Lower leg skin (tissue), 4 donors: ENCODE measurements around the gene SORCS2. TPM values are rescaled to one million over a fixed set of nuclear protein-coding genes. Genes with fewer than 3 reads are reported as not detected.

Experiments
- DNase-seq, 2 donors: peaks; one replicate each; pipeline ENCODE4 v3.0.0-alpha.2; 2019; ENCODE audit warnings: low spot score in 2 of 2
- H3K4me3 ChIP-seq: fragments of 200-600 bp; sonication (generic); 2 replicates; pipeline ENCODE4 v1.5.1; 2017; ENCODE audit warnings: mild to moderate bottlenecking, low read depth; ENCODE audit not compliant: poor library complexity, severe bottlenecking
- CTCF ChIP-seq, 3 donors: fragments of 450-650 bp; IDR thresholded peaks; one replicate each; pipeline ENCODE4 v1.5.1; 2016; ENCODE audit warnings: antibody characterized with exemption in 3 of 3, mild to moderate bottlenecking in 3 of 3, moderate library complexity in 2 of 3
- POLR2A ChIP-seq, 2 donors: fragments of 450-650 bp; IDR thresholded peaks; one replicate each; pipeline ENCODE4 v1.6.1; 2016 to 2017; ENCODE audit warnings: antibody characterized with exemption in 2 of 2, mild to moderate bottlenecking in 1 of 2, moderate library complexity in 1 of 2
- WGBS, 2 donors: methylation state at CpG; one replicate each; pipeline ENCODE4 v1.1.5; 2018; 5-methylcytosine and 5-hydroxymethylcytosine counted together
- intact Hi-C: fragments of 100-400 bp; cut with DNase I; formaldehyde crosslinking; loops from one replicate; pipeline ENCODE4 v1.15.0; 2023; ENCODE audit warnings: low total_unique reads
- total RNA-seq, 4 donors: library from RNA; depleted of rRNA; stranded (reverse); fragments of >200 nt; gene quantifications; one replicate each; pipeline ENCODE4 v1.1.0, GENCODE V29; 2016

SORCS2 gene
- total RNA-seq, 4 donors from 2014 or later: 1.1 to 6.4 (median 1.5) TPM

GRCh38 chr4:7183780-7184460 lies 8.4 kb upstream of the SORCS2 start:
- 87 to 92% methylated on average over 7 of the region's 7 CpGs for WGBS, 2 donors
- no peak for TF ChIP-seq POLR2A (IDR thresholded peaks at IDR 0.05)
- intact Hi-C loops: no loop called here
- peak in 1 of 2 donors; percentile 28 for DNase-seq
- no peak overlapping the region for H3K4me3 ChIP-seq

- 90 to 91% methylated on average over 10 of the region's 10 CpGs for WGBS, 2 donors
- intact Hi-C loops: no loop called here
- peak in 1 of 2 donors; percentile 50 for DNase-seq
Measured at GRCh38 chr4:7185487-7186030, 6.8 kb upstream of the SORCS2 start.

GRCh38 chr4:7186031-7186430 lies 6.3 kb upstream of the SORCS2 start:
- intact Hi-C loops: no loop called here
- 64 to 80% methylated on average over 5 of the region's 9 CpGs for WGBS, 2 donors
- DNase-seq: peak in 1 of 2 donors; percentile 36

More at GRCh38 chr4:7185487-7186030, 6.8 kb upstream of the SORCS2 start:
- no peak overlapping the region for H3K4me3 ChIP-seq
- TF ChIP-seq POLR2A (IDR thresholded peaks at IDR 0.05): no peak
- no peak for TF ChIP-seq CTCF (IDR thresholded peaks at IDR 0.05)

GRCh38 chr4:7186516-7187167 lies 5.7 kb upstream of the SORCS2 start:
- TF ChIP-seq POLR2A (IDR thresholded peaks at IDR 0.05): no peak
- no peak for TF ChIP-seq CTCF (IDR thresholded peaks at IDR 0.05)
- H3K4me3 ChIP-seq: no peak overlapping the region
- DNase-seq: peak in 1 of 2 donors; percentile 74
- intact Hi-C loops: no loop called here
- 75 to 78% methylated on average over 15 of the region's 15 CpGs for WGBS, 2 donors

More at GRCh38 chr4:7186031-7186430, 6.3 kb upstream of the SORCS2 start:
- TF ChIP-seq POLR2A (IDR thresholded peaks at IDR 0.05) (no peak), CTCF (IDR thresholded peaks at IDR 0.05) (no peak)
- H3K4me3 ChIP-seq: no peak overlapping the region

GRCh38 chr4:7187168-7187535 lies 5.2 kb upstream of the SORCS2 start:
- H3K4me3 ChIP-seq: no peak overlapping the region
- intact Hi-C loops: no loop called here
- 67 to 76% methylated on average over 7 of the region's 7 CpGs for WGBS, 2 donors
- TF ChIP-seq CTCF (IDR thresholded peaks at IDR 0.05): no peak
- no peak for TF ChIP-seq POLR2A (IDR thresholded peaks at IDR 0.05)
- DNase-seq: peak in 1 of 2 donors; percentile 63

GRCh38 chr4:7187691-7188090 lies 4.6 kb upstream of the SORCS2 start:
- 67 to 70% methylated on average over 7 of the region's 7 CpGs for WGBS, 2 donors
- H3K4me3 ChIP-seq: no peak overlapping the region
- TF ChIP-seq CTCF (IDR thresholded peaks at IDR 0.05) (no peak), POLR2A (IDR thresholded peaks at IDR 0.05) (no peak)
- DNase-seq: peak in 1 of 2 donors; percentile 68
- intact Hi-C loops: no loop called here
